ENCODE results near the gene NPAS2. TPM values are rescaled to one million over a fixed set of nuclear protein-coding genes. Genes with fewer than 3 reads are reported as not detected.

Gene NPAS2
- total RNA-seq, 1 donor from 2014 or later = 5.5 TPM

GRCh38 chr2:100940766-100941645, 121.1 kb downstream of the NPAS2 start:
- H3K27me3 ChIP-seq (ENCODE audit: insufficient read depth, low read length) = no peaks in the 10 kb centered on the region
- no peak overlapping the region for H3K27ac Mint-ChIP-seq (ENCODE audit: unreplicated experiment)
- H3K36me3 Mint-ChIP-seq (ENCODE audit: low read depth, unreplicated experiment) = peaks cover 14% of the 10 kb centered on the region
- TF ChIP-seq CTCF (IDR thresholded peaks at IDR 0.05; ENCODE audit: insufficient read depth, low read depth, low read length) (no peak), EZH2 (IDR thresholded peaks at IDR 0.05; ENCODE audit: insufficient read depth, low read length) (no peak)
- no peak overlapping the region for H2AFZ ChIP-seq (ENCODE audit: low read depth, low read length)
- H3K79me2 ChIP-seq (ENCODE audit: insufficient read depth, low read length) = no peaks in the 10 kb centered on the region
- H3K27me3 Mint-ChIP-seq (ENCODE audit: low read depth, unreplicated experiment) = peaks cover 9% of the 10 kb centered on the region
- peaks cover under 1% of the 10 kb centered on the region for H3K4me1 ChIP-seq (ENCODE audit: insufficient read depth, low read length)
- no peaks in the 10 kb centered on the region for H3K9me3 ChIP-seq (ENCODE audit: insufficient read depth, low read depth, low read length)
- no peaks in the 10 kb centered on the region for H4K20me1 ChIP-seq (ENCODE audit: insufficient read depth, low read length)
- no peak overlapping the region for H3K27ac ChIP-seq (ENCODE audit: low read depth, low read length)
- no peak overlapping the region for H3K4me2 ChIP-seq (ENCODE audit: low read length)
- peaks cover 3% of the 10 kb centered on the region for H3K36me3 ChIP-seq (ENCODE audit: insufficient read depth, low read length)
- DNase-seq (ENCODE audit: low read depth) (no peak), FAIRE-seq (no peak)
- H3K4me3 Mint-ChIP-seq (ENCODE audit: unreplicated experiment) = no peak overlapping the region
- H3K4me1 Mint-ChIP-seq (ENCODE audit: low read depth, unreplicated experiment) = peaks cover 16% of the 10 kb centered on the region
- H3K9me3 Mint-ChIP-seq (ENCODE audit: unreplicated experiment) = no peaks in the 10 kb centered on the region
- no peak overlapping the region for H3K9ac ChIP-seq (ENCODE audit: low read length)
- H3K4me3 ChIP-seq (ENCODE audit: insufficient read depth, low read depth, low read length) = no peak overlapping the region

GRCh38 chr2:100941646-100942240, 121.8 kb downstream of the NPAS2 start:
- peak; percentile 25 for DNase-seq (ENCODE audit: low read depth)

More at GRCh38 chr2:100941646-100942240, 121.8 kb downstream of the NPAS2 start:
- Histone ChIP-seq H2AFZ (ENCODE audit: low read depth, low read length) (no peak overlapping the region), H3K9me3 (ENCODE audit: insufficient read depth, low read depth, low read length) (no peaks in the 10 kb centered on the region), H3K27ac (ENCODE audit: low read depth, low read length) (no peak overlapping the region), H4K20me1 (ENCODE audit: insufficient read depth, low read length) (no peaks in the 10 kb centered on the region), H3K27me3 (ENCODE audit: insufficient read depth, low read length) (no peaks in the 10 kb centered on the region), H3K36me3 (ENCODE audit: insufficient read depth, low read length) (peaks cover 3% of the 10 kb centered on the region), H3K4me2 (ENCODE audit: low read length) (no peak overlapping the region), H3K4me1 (ENCODE audit: insufficient read depth, low read length) (no peaks in the 10 kb centered on the region), H3K79me2 (ENCODE audit: insufficient read depth, low read length) (no peaks in the 10 kb centered on the region), H3K9ac (ENCODE audit: low read length) (no peak overlapping the region), H3K4me3 (ENCODE audit: insufficient read depth, low read depth, low read length) (no peak overlapping the region)
- H3K27me3 Mint-ChIP-seq (ENCODE audit: low read depth, unreplicated experiment) = peaks cover 15% of the 10 kb centered on the region
- peaks cover 17% of the 10 kb centered on the region for H3K36me3 Mint-ChIP-seq (ENCODE audit: low read depth, unreplicated experiment)
- no peak for FAIRE-seq
- H3K27ac Mint-ChIP-seq (ENCODE audit: unreplicated experiment) = no peak overlapping the region
- TF ChIP-seq EZH2 (IDR thresholded peaks at IDR 0.05; ENCODE audit: insufficient read depth, low read length) (no peak), CTCF (IDR thresholded peaks at IDR 0.05; ENCODE audit: insufficient read depth, low read depth, low read length) (no peak)
- peaks cover 14% of the 10 kb centered on the region for H3K4me1 Mint-ChIP-seq (ENCODE audit: low read depth, unreplicated experiment)
- peaks cover 4% of the 10 kb centered on the region for H3K9me3 Mint-ChIP-seq (ENCODE audit: unreplicated experiment)
- H3K4me3 Mint-ChIP-seq (ENCODE audit: unreplicated experiment) = no peak overlapping the region

Data from astrocyte (in vitro differentiated cells and primary cell).